Left ventricle myocardium inferior (tissue), 1 donor: ENCODE data around the gene KCNG4. TPM values are rescaled to one million over a fixed set of nuclear protein-coding genes. Genes with fewer than 3 reads are reported as not detected.

Source experiments
- DNase-seq: peaks from one replicate; pipeline ENCODE4 v3.0.0-alpha.2; 2020
- H3K27ac ChIP-seq: fragments of 200-600 bp; replicated peaks from 2 replicates; pipeline ENCODE4 v1.8.0; 2021
- H3K27me3 ChIP-seq: fragments of 200-600 bp; 2 replicates; pipeline ENCODE4 v1.8.0; 2021; ENCODE audit warnings: low read depth
- H3K36me3 ChIP-seq: fragments of 200-600 bp; 2 replicates; pipeline ENCODE4 v1.8.0; 2021
- H3K4me1 ChIP-seq: fragments of 200-600 bp; 2 replicates; pipeline ENCODE4 v1.8.0; 2021
- H3K4me3 ChIP-seq: fragments of 200-600 bp; 2 replicates; pipeline ENCODE4 v1.8.0; 2021; ENCODE audit warnings: mild to moderate bottlenecking, moderate library complexity
- H3K9me3 ChIP-seq: fragments of 200-600 bp; replicated peaks from 2 replicates; pipeline ENCODE4 v1.8.0; 2021
- intact Hi-C: fragments of 100-400 bp; cut with micrococcal nuclease; formaldehyde crosslinking; loops from one replicate; pipeline ENCODE4 v1.11.0; 2022
- total RNA-seq: library from RNA; stranded (reverse); fragmentation: NEBNext Ultra II Directional; extraction: Animal tissue kit (Norgen Biotek cat#: 25700); gene quantifications from one replicate; pipeline ENCODE4 v1.2.1, GENCODE V29; 2021
- TF ChIP-seq, protein P1 (sequence below): fragments of 200-600 bp; IDR thresholded peaks from 2 replicates; pipeline ENCODE4 v1.8.0; 2021; ENCODE audit warnings: antibody characterized with exemption, mild to moderate bottlenecking, borderline replicate concordance
- donor health status: DM: no; HTN: yes; CAD: no; lungs with severe emphysema.

The KCNG4 gene
- total RNA-seq, 1 donor from 2014 or later: not detected

- TF ChIP-seq, protein P1, sequence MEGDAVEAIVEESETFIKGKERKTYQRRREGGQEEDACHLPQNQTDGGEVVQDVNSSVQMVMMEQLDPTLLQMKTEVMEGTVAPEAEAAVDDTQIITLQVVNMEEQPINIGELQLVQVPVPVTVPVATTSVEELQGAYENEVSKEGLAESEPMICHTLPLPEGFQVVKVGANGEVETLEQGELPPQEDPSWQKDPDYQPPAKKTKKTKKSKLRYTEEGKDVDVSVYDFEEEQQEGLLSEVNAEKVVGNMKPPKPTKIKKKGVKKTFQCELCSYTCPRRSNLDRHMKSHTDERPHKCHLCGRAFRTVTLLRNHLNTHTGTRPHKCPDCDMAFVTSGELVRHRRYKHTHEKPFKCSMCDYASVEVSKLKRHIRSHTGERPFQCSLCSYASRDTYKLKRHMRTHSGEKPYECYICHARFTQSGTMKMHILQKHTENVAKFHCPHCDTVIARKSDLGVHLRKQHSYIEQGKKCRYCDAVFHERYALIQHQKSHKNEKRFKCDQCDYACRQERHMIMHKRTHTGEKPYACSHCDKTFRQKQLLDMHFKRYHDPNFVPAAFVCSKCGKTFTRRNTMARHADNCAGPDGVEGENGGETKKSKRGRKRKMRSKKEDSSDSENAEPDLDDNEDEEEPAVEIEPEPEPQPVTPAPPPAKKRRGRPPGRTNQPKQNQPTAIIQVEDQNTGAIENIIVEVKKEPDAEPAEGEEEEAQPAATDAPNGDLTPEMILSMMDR: no peak
- peaks cover 58% of the 10 kb centered on the region for H3K27me3 ChIP-seq
- H3K4me1 ChIP-seq: peaks cover 11% of the 10 kb centered on the region
These were observed 1.6 kb downstream of the KCNG4 start for GRCh38 chr16:84237994-84238750.

DNA sequence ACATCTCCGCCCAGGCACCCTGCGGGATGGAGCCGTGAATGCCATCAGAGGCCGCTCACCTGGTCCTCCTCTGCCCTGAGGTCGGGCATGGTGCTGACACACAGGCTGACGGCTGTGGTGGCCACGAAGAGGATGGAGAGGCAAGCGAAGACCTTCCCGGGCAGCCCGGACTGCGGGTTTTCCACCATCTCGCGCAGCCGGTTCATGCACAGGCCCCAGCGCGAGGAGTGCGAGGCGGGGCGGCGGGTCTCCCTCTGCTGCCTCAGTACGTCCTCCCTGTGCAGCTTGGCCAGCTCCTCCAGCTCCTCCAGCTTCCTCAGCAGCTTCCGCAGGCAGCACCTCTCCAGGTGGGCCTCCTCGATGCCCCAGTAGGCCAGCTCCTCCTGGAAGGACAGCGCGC, 3.1 kb downstream of the KCNG4 start:
- intact Hi-C loops: no loop called here
- H3K27me3 ChIP-seq: peaks cover 43% of the 10 kb centered on the region
- H3K9me3 ChIP-seq: no peaks in the 10 kb centered on the region
- H3K4me1 ChIP-seq: peaks cover 11% of the 10 kb centered on the region
- TF ChIP-seq, protein P1: no peak
- H3K27ac ChIP-seq: no peak overlapping the region
- H3K36me3 ChIP-seq: no peaks in the 10 kb centered on the region
- no peak for DNase-seq
- no peak overlapping the region for H3K4me3 ChIP-seq

More at GRCh38 chr16:84237994-84238750, 1.6 kb downstream of the KCNG4 start:
- H3K9me3 ChIP-seq: no peaks in the 10 kb centered on the region
- H3K36me3 ChIP-seq: no peaks in the 10 kb centered on the region
- H3K4me3 ChIP-seq: no peak overlapping the region
- intact Hi-C loops: no loop called here
- no peak for DNase-seq
- no peak overlapping the region for H3K27ac ChIP-seq

DNA sequence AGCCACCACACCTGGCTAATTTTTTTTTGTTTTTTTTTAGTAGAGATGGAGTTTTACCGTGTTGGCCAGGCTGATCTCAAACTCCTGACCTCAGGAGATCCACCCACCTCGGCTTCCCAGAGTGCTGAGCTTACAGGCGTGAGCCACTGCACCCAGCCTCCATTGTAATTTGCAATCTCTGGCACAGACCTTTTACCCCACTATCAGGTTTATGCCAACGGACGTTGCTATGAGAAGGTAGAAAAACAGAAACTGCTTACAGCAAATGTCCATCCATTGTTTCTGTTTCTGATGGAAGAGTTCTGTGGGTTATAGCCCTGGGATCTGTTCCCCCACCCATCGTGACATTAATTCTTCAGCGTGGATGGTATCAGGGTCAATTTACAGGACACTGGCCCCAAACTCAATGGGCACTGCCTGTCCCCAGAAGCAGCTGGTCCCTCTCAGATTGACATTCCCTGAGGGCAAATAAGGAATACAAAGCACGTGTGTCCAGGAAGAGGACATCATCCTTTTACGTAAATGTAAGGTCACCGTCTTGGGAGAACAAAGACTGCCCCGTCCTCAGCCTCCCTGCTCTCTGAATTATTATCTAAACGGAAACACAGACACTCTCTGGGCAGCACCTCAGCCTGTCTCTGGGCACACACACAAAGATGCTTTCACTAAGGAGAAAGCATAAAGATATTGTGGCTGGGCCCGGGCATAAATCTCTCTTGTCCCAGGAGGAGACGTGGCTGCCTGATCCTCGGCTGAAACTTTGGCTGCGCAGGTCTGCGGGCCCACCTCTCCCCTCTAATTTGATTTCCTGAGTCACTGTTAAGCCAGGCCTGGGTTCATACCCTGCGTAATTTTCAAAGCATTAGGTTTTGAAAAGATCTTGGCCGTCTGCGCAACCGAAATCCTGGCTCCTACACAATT, 5.2 kb downstream of the KCNG4 start:
- TF ChIP-seq, protein P1: no peak
- no peaks in the 10 kb centered on the region for H3K36me3 ChIP-seq
- no peak for DNase-seq
- H3K27me3 ChIP-seq: peaks cover 33% of the 10 kb centered on the region
- intact Hi-C loops: no loop called here
- H3K9me3 ChIP-seq: no peaks in the 10 kb centered on the region
- H3K4me3 ChIP-seq: no peak overlapping the region
- peaks cover 14% of the 10 kb centered on the region for H3K4me1 ChIP-seq
- H3K27ac ChIP-seq: no peak overlapping the region

DNA sequence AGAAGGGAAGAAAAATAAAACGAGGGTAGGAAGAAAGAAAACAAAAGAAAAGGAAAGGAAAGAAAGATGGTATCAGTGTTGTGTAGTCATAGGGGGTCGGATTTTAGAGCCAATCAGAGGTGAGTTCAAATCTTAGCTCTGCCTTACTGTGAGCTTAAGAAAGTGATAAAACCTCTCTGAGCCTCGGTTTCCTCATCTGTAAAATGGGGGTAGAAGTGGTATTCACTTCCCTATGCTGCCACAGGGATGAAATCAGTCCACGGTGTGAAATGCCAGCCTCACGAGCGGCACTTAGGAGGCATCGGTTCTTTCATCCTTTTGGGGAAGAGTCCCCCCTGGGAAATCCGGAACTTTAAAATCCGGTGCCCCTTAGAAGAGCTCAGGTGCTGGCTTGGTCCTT, 6.1 kb downstream of the KCNG4 start:
- H3K4me1 ChIP-seq: peaks cover 17% of the 10 kb centered on the region
- TF ChIP-seq, protein P1: no peak
- DNase-seq: no peak
- H3K4me3 ChIP-seq: no peak overlapping the region
- intact Hi-C loops: no loop called here
- no peaks in the 10 kb centered on the region for H3K36me3 ChIP-seq
- no peaks in the 10 kb centered on the region for H3K9me3 ChIP-seq
- peaks cover 28% of the 10 kb centered on the region for H3K27me3 ChIP-seq
- H3K27ac ChIP-seq: no peak overlapping the region

GRCh38 chr16:84232969-84233368, 6.8 kb downstream of the KCNG4 start:
- TF ChIP-seq, protein P1: no peak
- intact Hi-C loops: no loop called here

More at GRCh38 chr16:84232969-84233368, 6.8 kb downstream of the KCNG4 start:
- DNase-seq: no peak
- no peaks in the 10 kb centered on the region for H3K9me3 ChIP-seq
- H3K27me3 ChIP-seq: peaks cover 23% of the 10 kb centered on the region
- H3K36me3 ChIP-seq: no peaks in the 10 kb centered on the region
- no peak overlapping the region for H3K4me3 ChIP-seq
- H3K27ac ChIP-seq: no peak overlapping the region
- H3K4me1 ChIP-seq: peaks cover 25% of the 10 kb centered on the region
